SK-N-MC (cell line): Measurements from ENCODE around the gene ASB10.

Source experiments
- EZH2 ChIP-seq: fragments of 200-600 bp; sonication (generic); IDR thresholded peaks from one replicate; pipeline ENCODE4 v1.6.1; 2017; ENCODE audit warnings: antibody characterized with exemption
- POLR2AphosphoS5 ChIP-seq: IDR thresholded peaks from 2 replicates; pipeline ENCODE4 v1.6.1; 2012; ENCODE audit warnings: mild to moderate bottlenecking, low read depth, low read length, borderline replicate concordance

- peak; percentile 3; the same call in 1 of the 2 replicates for TF ChIP-seq POLR2AphosphoS5
- TF ChIP-seq EZH2 = no peak
Observed at GRCh38 chr7:151211155-151211772, 24.2 kb upstream of the ASB10 start.
